SU-DHL-6 (cell line): ENCODE measurements around the gene EXOC2.

Experiments
- H2AFZ ChIP-seq: fragments of 200-600 bp; sonication (generic); 2 replicates; pipeline ENCODE4 v1.6.1; 2014; ENCODE audit warnings: low read depth, mild to moderate bottlenecking, moderate library complexity, mixed read lengths, antibody characterized with exemption, low read length; ENCODE audit not compliant: severe bottlenecking
- H3F3A ChIP-seq: fragments of 200-600 bp; shearing (Covaris generic); 2 replicates; pipeline ENCODE4 v1.6.0; 2016; ENCODE audit warnings: antibody characterized with exemption, mild to moderate bottlenecking; ENCODE audit not compliant: insufficient read depth
- H3K27ac ChIP-seq: fragments of 200-600 bp; sonication (generic); 2 replicates; pipeline ENCODE4 v1.5.1; 2016; ENCODE audit warnings: low read depth, mild to moderate bottlenecking, low read length, moderate library complexity, mixed read lengths
- H3K27me3 ChIP-seq: fragments of 200-600 bp; sonication (generic), shearing (Covaris generic); 2 replicates; pipeline ENCODE4 v1.6.0; 2014; ENCODE audit warnings: mild to moderate bottlenecking, low read length
- H3K36me3 ChIP-seq: fragments of 200-600 bp; sonication (generic); 2 replicates; pipeline ENCODE4 v1.6.1; 2014; ENCODE audit warnings: mild to moderate bottlenecking, low read length, mixed read lengths
- H3K4me2 ChIP-seq: fragments of 300-600, 200-600 bp; shearing (Covaris generic), sonication (generic); 2 replicates; pipeline ENCODE4 v1.6.0; 2014; ENCODE audit warnings: low read length, low read depth, mild to moderate bottlenecking; ENCODE audit not compliant: poor library complexity, severe bottlenecking
- H3K4me3 ChIP-seq: fragments of 200-600 bp; sonication (generic); 2 replicates; pipeline ENCODE4 v1.5.1; 2014; ENCODE audit warnings: antibody characterized with exemption, low read length, mild to moderate bottlenecking, mixed read lengths; ENCODE audit not compliant: insufficient read depth, poor library complexity, severe bottlenecking
- H3K79me2 ChIP-seq: fragments of 200-600 bp; sonication (generic); 2 replicates; pipeline ENCODE4 v1.6.1; 2014; ENCODE audit warnings: mild to moderate bottlenecking, low read length, moderate library complexity; ENCODE audit not compliant: insufficient read depth
- H3K9ac ChIP-seq: fragments of 200-600 bp; sonication (generic); 2 replicates; pipeline ENCODE4 v1.7.0; 2014; ENCODE audit warnings: mild to moderate bottlenecking, low read length
- H3K9me2 ChIP-seq: fragments of 200-600 bp; sonication (generic); replicated peaks from 2 replicates; pipeline ENCODE4 v1.6.1; 2014; ENCODE audit warnings: low read length; ENCODE audit not compliant: insufficient read depth
- H3K9me3 ChIP-seq: fragments of 200-600 bp; sonication (generic); 2 replicates; pipeline ENCODE4 v1.6.1; 2014; ENCODE audit warnings: low read length, mixed read lengths; ENCODE audit not compliant: insufficient read depth
- H4K20me1 ChIP-seq: fragments of 200-600 bp; sonication (generic); 2 replicates; pipeline ENCODE4 v1.6.1; 2014; ENCODE audit warnings: low read depth, mild to moderate bottlenecking, antibody characterized with exemption, low read length, moderate library complexity, mixed read lengths
- CTCF ChIP-seq: fragments of 200-600 bp; sonication (generic); IDR thresholded peaks from one replicate; pipeline ENCODE4 v1.5.1; 2017; ENCODE audit warnings: antibody characterized with exemption, mild to moderate bottlenecking, low read length, moderate library complexity; ENCODE audit not compliant: insufficient read depth, poor library complexity, severe bottlenecking
- EZH2phosphoT487 ChIP-seq: fragments of 200-600 bp; sonication (generic), shearing (Covaris generic); conservative IDR thresholded peaks from 2 replicates; pipeline ENCODE4 v1.6.1; 2018; ENCODE audit warnings: mild to moderate bottlenecking, antibody characterized with exemption, low read length, moderate library complexity, mixed read lengths

The EXOC2 gene

DNA sequence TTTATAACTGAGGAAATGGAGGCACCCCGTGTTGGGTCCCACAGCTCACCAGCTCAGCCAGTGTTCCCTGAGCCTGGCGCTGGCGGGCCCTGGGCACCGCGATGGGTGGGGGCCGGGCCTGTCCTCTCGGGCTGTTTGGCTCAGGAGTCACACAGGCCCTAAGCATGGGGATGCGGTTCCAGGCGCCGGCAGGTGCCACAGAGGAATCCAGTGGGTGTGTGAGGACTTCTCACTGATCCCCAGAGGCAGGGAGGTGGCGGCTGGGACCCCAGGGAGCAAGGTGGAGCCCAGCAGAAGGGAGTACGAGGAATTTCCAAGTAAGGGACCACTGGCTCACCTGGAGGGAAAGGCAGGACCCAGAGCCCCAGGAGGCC lies 243.9 kb downstream of the EXOC2 start:
- Histone ChIP-seq H3K79me2 (no peaks in the 10 kb centered on the region), H4K20me1 (no peaks in the 10 kb centered on the region), H3K4me2 (no peak overlapping the region), H3K36me3 (no peaks in the 10 kb centered on the region), H3K4me3 (no peak overlapping the region), H3K9ac (no peak overlapping the region), H3K9me2 (no peaks in the 10 kb centered on the region), H3F3A (no peaks in the 10 kb centered on the region), H3K27ac (no peak overlapping the region), H3K9me3 (no peaks in the 10 kb centered on the region), H3K27me3 (no peaks in the 10 kb centered on the region), H2AFZ (no peak overlapping the region)
- TF ChIP-seq EZH2phosphoT487: no peak

DNA sequence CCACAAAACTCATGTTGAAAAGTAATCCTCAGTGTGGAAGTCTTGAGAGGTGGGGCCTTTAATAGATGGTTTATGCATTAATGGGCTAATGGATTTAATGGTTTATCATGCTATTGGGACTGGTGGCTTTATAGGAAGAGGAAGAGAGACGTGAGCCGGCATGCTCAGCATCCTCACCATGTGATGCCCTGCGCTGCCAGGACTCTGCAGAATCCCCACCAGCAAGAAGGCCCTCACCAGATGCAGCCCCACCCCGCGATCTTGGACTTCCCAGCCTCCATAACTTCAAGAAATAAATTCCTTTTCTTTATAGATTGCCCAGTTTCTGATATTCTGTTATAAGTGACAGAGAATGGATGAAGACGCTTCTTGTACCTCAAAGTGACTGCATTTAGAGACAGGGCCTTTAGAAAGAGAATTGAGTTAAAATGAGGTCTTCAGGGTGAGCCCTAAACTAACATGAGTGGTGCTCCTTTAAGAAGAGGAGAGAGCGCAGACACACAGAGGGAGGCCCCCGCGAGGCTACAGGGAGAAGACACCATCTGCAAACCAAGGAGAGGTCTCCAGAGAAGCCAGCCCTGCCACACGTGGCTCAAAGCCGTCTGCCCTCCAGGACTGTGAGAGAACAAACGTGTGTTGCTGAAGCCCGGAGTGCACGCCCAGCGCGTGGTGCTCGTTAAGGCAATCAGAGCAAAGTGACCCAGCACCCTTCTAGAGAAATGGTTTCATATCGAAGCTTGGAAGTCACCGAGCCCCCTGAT lies 244.5 kb downstream of the EXOC2 start:
- H3K27ac ChIP-seq: no peak overlapping the region
- H3K79me2 ChIP-seq: no peaks in the 10 kb centered on the region
- H3K27me3 ChIP-seq: no peaks in the 10 kb centered on the region
- no peaks in the 10 kb centered on the region for H3F3A ChIP-seq
- TF ChIP-seq CTCF (no peak), EZH2phosphoT487 (no peak)
- H3K36me3 ChIP-seq: no peaks in the 10 kb centered on the region
- H2AFZ ChIP-seq: no peak overlapping the region
- H3K9me2 ChIP-seq: no peaks in the 10 kb centered on the region
- no peak overlapping the region for H3K9ac ChIP-seq
- no peak overlapping the region for H3K4me3 ChIP-seq
- no peak overlapping the region for H3K4me2 ChIP-seq
- H3K9me3 ChIP-seq: no peaks in the 10 kb centered on the region
- H4K20me1 ChIP-seq: no peaks in the 10 kb centered on the region

DNA sequence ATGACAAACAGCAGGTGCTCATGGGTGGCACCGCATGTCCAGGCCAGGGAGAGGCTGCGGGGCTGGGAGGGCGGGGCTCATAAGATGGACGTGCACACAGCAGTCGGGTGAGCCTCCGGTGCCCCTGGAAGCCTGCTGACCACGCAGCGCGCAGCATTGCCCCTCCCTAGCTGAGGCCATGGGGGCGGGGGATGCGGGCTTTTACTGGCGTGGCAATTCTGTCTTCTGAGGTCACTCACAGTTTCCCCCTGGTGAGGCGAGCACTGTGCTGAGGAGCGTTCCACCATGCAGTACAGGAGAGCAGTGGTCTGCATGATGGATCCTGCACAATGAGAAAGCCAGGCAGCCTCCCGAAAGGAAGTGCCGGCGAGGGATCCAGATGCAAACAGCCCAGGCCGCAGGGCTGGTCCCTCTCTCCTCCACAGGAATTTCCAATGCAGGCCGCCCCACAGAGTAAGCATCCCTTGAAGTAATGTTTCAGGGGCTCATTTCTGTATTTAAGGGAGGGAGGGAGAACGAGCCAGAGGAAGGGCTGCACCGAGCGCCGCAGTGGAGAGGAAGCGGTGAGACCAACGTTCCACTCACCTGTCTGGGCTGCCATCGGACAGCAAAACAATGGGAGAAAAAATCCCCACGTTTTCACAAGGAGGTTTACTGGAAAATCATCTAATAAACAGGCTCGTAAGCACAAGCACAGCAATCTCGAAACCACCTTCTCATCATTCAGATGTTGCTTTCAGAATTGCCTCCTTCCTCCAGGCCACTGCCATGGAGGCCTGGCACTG lies 245.4 kb downstream of the EXOC2 start:
- no peaks in the 10 kb centered on the region for H3K9me3 ChIP-seq
- no peak overlapping the region for H3K4me3 ChIP-seq
- H3K4me2 ChIP-seq: no peak overlapping the region
- TF ChIP-seq EZH2phosphoT487: no peak
- TF ChIP-seq CTCF: no peak
- H3K27me3 ChIP-seq: no peaks in the 10 kb centered on the region
- H3K36me3 ChIP-seq: no peaks in the 10 kb centered on the region
- H3K9me2 ChIP-seq: no peaks in the 10 kb centered on the region
- no peaks in the 10 kb centered on the region for H3F3A ChIP-seq
- H3K9ac ChIP-seq: no peak overlapping the region
- no peaks in the 10 kb centered on the region for H4K20me1 ChIP-seq
- no peaks in the 10 kb centered on the region for H3K79me2 ChIP-seq
- no peak overlapping the region for H2AFZ ChIP-seq
- H3K27ac ChIP-seq: no peak overlapping the region
